IMR-90 (cell line): ENCODE data around the gene ABCG4. TPM values are rescaled to one million over a fixed set of nuclear protein-coding genes. Genes with fewer than 3 reads are reported as not detected.

Experiments used
- ATAC-seq: fragments of 200-7000 bp; cut with Tn5 transposase; 2 replicates; pipeline ENCODE4 v1.9.1; 2020; ENCODE audit warnings: low read depth, mild to moderate bottlenecking, moderate library complexity
- BruUV-seq: library from RNA; stranded (reverse); fragments of 400-500 nt; replicated peaks from 2 replicates; lab custom pipeline; 2021; lab: Mats Ljungman, UMichigan
- CTCF ChIA-PET: fragments of 300-600 bp; formaldehyde crosslinking; extraction: SDS; loops from one replicate; lab custom pipeline; 2021; ENCODE audit warnings: antibody characterized with exemption; lab: Yijun Ruan, JAX
- POLR2A ChIA-PET: fragments of 300-600 bp; sonication (Branson Sonifier 250); formaldehyde crosslinking; loops from one replicate; lab custom pipeline; 2022; ENCODE audit warnings: antibody characterized with exemption; ENCODE audit not compliant: unreplicated experiment; lab: Charles Lee
- DNase-seq: peaks from one replicate; pipeline ENCODE4 v3.0.0; 2013
- H2AFZ ChIP-seq: replicated peaks from 2 replicates; pipeline ENCODE3; 2013; ENCODE audit warnings: low read length, mild to moderate bottlenecking; ENCODE audit not compliant: poor library complexity
- H2AK5ac ChIP-seq: 2 replicates; pipeline ENCODE4 v1.6.1; 2013; ENCODE audit warnings: low read depth, low read length, inconsistent platforms
- H2AK9ac ChIP-seq: replicated peaks from 2 replicates; pipeline ENCODE3; 2013; ENCODE audit warnings: mild to moderate bottlenecking, low read depth, low read length, moderate library complexity; ENCODE audit not compliant: poor library complexity
- H2BK120ac ChIP-seq: 2 replicates; pipeline ENCODE4 v1.6.1; 2013; ENCODE audit warnings: low read depth, low read length, inconsistent platforms
- H2BK15ac ChIP-seq: 3 replicates; pipeline ENCODE4 v1.6.1; 2013; ENCODE audit warnings: low read depth, low read length, inconsistent platforms
- H2BK20ac ChIP-seq: 2 replicates; pipeline ENCODE4 v1.6.1; 2013; ENCODE audit warnings: low read depth, mild to moderate bottlenecking, inconsistent platforms, low read length, moderate library complexity
- H2BK5ac ChIP-seq: 2 replicates; pipeline ENCODE4 v1.6.1; 2013; ENCODE audit warnings: mild to moderate bottlenecking, low read depth, low read length, inconsistent platforms; ENCODE audit not compliant: poor library complexity, severe bottlenecking
- H3K14ac ChIP-seq: replicated peaks from 2 replicates; pipeline ENCODE4 v1.6.1; 2013; ENCODE audit warnings: low read depth, low read length, inconsistent platforms
- H3K18ac ChIP-seq: 2 replicates; pipeline ENCODE4 v1.6.1; 2013; ENCODE audit warnings: low read depth, low read length, control low read depth
- H3K23ac ChIP-seq: 2 replicates; pipeline ENCODE4 v1.6.1; 2013; ENCODE audit warnings: low read depth, low read length, inconsistent platforms
- H3K27ac ChIP-seq: 2 replicates; pipeline ENCODE4 v1.5.1; 2013; ENCODE audit warnings: mild to moderate bottlenecking, control low read depth, low read length; ENCODE audit not compliant: insufficient read depth
- H3K27me3 ChIP-seq: 2 replicates; pipeline ENCODE4 v1.6.1; 2013; ENCODE audit warnings: low read length; ENCODE audit not compliant: control insufficient read depth, insufficient read depth
- H3K36me3 ChIP-seq: 2 replicates; pipeline ENCODE4 v1.6.1; 2013; ENCODE audit warnings: low read length, mixed read lengths; ENCODE audit not compliant: control insufficient read depth, insufficient read depth
- H3K4ac ChIP-seq: 2 replicates; pipeline ENCODE4 v1.6.1; 2013; ENCODE audit warnings: low read depth, low read length, inconsistent platforms
- H3K4me1 ChIP-seq: 2 replicates; pipeline ENCODE4 v1.6.1; 2013; ENCODE audit warnings: low read length, mixed read lengths; ENCODE audit not compliant: control insufficient read depth, insufficient read depth
- H3K4me2 ChIP-seq: 2 replicates; pipeline ENCODE4 v1.6.1; 2013; ENCODE audit warnings: low read depth, mild to moderate bottlenecking, control low read depth, low read length, moderate library complexity
- H3K4me3 ChIP-seq: 2 replicates; pipeline ENCODE4 v1.5.1; 2013; ENCODE audit warnings: low read depth, mild to moderate bottlenecking, control low read depth, low read length, moderate library complexity; ENCODE audit not compliant: insufficient read depth
- H3K56ac ChIP-seq: 2 replicates; pipeline ENCODE4 v1.6.1; 2013; ENCODE audit warnings: low read length, inconsistent platforms; ENCODE audit not compliant: insufficient read depth; ENCODE audit errors: extremely low read depth
- H3K79me1 ChIP-seq, 2 experiments: 2 replicates each; pipeline ENCODE4 v1.6.1; 2013; ENCODE audit warnings: low read length in 2 of 2, inconsistent platforms in 1 of 2, low read depth in 1 of 2
- H3K9ac ChIP-seq: 2 replicates; pipeline ENCODE4 v1.6.1; 2013; ENCODE audit warnings: low read depth, low read length, control low read depth
- H3K9me1 ChIP-seq: 2 replicates; pipeline ENCODE4 v1.6.1; 2013; ENCODE audit warnings: low read length, inconsistent platforms; ENCODE audit not compliant: insufficient read depth
- H3K9me3 ChIP-seq: 2 replicates; pipeline ENCODE4 v1.6.1; 2013; ENCODE audit warnings: low read length; ENCODE audit not compliant: control insufficient read depth, insufficient read depth
- H4K20me1 ChIP-seq: 2 replicates; pipeline ENCODE4 v1.6.1; 2013; ENCODE audit warnings: low read length, inconsistent platforms; ENCODE audit not compliant: insufficient read depth
- H4K5ac ChIP-seq: 2 replicates; pipeline ENCODE4 v1.6.1; 2013; ENCODE audit warnings: mild to moderate bottlenecking, low read depth, low read length, control low read depth
- H4K8ac ChIP-seq, 2 experiments: 2 replicates each; pipeline ENCODE4 v1.6.1; 2013; ENCODE audit warnings: low read depth in 2 of 2, low read length in 2 of 2, control low read depth in 1 of 2, inconsistent platforms in 1 of 2
- H4K91ac ChIP-seq: 2 replicates; pipeline ENCODE4 v1.6.1; 2013; ENCODE audit warnings: low read depth, low read length, inconsistent platforms; ENCODE audit not compliant: insufficient read depth
- BHLHE40 ChIP-seq: fragments of 150-350 bp; IDR thresholded peaks from 2 replicates; pipeline ENCODE4 v1.6.1; 2016; ENCODE audit warnings: mild to moderate bottlenecking, low read depth, low read length
- CEBPB ChIP-seq: IDR thresholded peaks from 2 replicates; pipeline ENCODE4 v1.6.1; 2012; ENCODE audit warnings: low read depth, low read length, improper control_type of control experiment
- CHD1 ChIP-seq: IDR thresholded peaks from 2 replicates; pipeline ENCODE4 v1.6.1; 2012; ENCODE audit warnings: low read depth, low read length, improper control_type of control experiment
- CTCF ChIP-seq: conservative IDR thresholded peaks from 2 replicates; pipeline ENCODE4 v1.5.1; 2012; ENCODE audit warnings: mild to moderate bottlenecking, low read depth, low read length, improper control_type of control experiment
- ELK1 ChIP-seq: fragments of 150-350 bp; IDR thresholded peaks from 2 replicates; pipeline ENCODE4 v1.6.1; 2016; ENCODE audit warnings: low read depth, mild to moderate bottlenecking, low read length, moderate library complexity, borderline replicate concordance
- FOS ChIP-seq: fragments of 150-350 bp; IDR thresholded peaks from 2 replicates; pipeline ENCODE4 v1.6.1; 2016; ENCODE audit warnings: low read depth, low read length
- MAFK ChIP-seq: IDR thresholded peaks from 2 replicates; pipeline ENCODE4 v1.6.1; 2012; ENCODE audit warnings: low read depth, low read length, improper control_type of control experiment
- MAZ ChIP-seq: IDR thresholded peaks from 2 replicates; pipeline ENCODE4 v1.6.1; 2012; ENCODE audit warnings: low read depth, mild to moderate bottlenecking, low read length, improper control_type of control experiment, moderate library complexity, borderline replicate concordance
- MXI1 ChIP-seq: IDR thresholded peaks from 2 replicates; pipeline ENCODE4 v1.6.1; 2012; ENCODE audit warnings: low read depth, mild to moderate bottlenecking, low read length, moderate library complexity, borderline replicate concordance
- NFE2L2 ChIP-seq: fragments of 150-350 bp; IDR thresholded peaks from 2 replicates; pipeline ENCODE4 v1.6.1; 2016; ENCODE audit warnings: low read depth, mild to moderate bottlenecking, low read length
- POLR2A ChIP-seq: IDR thresholded peaks from 2 replicates; pipeline ENCODE4 v1.6.1; 2012; ENCODE audit warnings: mild to moderate bottlenecking, low read depth, low read length
- RAD21 ChIP-seq: IDR thresholded peaks from 2 replicates; pipeline ENCODE4 v1.6.1; 2012; ENCODE audit warnings: low read length, improper control_type of control experiment
- RCOR1 ChIP-seq: IDR thresholded peaks from 2 replicates; pipeline ENCODE4 v1.6.1; 2012; ENCODE audit warnings: mild to moderate bottlenecking, low read length, improper control_type of control experiment; ENCODE audit not compliant: insufficient replicate concordance
- RFX5 ChIP-seq: IDR thresholded peaks from 2 replicates; pipeline ENCODE4 v1.8.0; 2012; ENCODE audit warnings: low read depth, mild to moderate bottlenecking, low read length, moderate library complexity
- SMC3 ChIP-seq: fragments of 150-350 bp; IDR thresholded peaks from 2 replicates; pipeline ENCODE4 v1.6.1; 2016; ENCODE audit warnings: low read depth, mild to moderate bottlenecking, antibody characterized with exemption, low read length, moderate library complexity
- USF2 ChIP-seq: fragments of 150-350 bp; IDR thresholded peaks from 2 replicates; pipeline ENCODE4 v1.6.1; 2017; ENCODE audit warnings: mild to moderate bottlenecking, antibody characterized with exemption, low read length, low read depth
- WGBS, 2 experiments: methylation state at CpG; one replicate each; pipeline versions ENCODE4 v1.1.5 to v1.1.7; 2013; ENCODE audit warnings: missing lambda C conversion rate in 2 of 2; ENCODE audit not compliant: insufficient read length in 1 of 2; ENCODE audit errors: extremely low coverage in 2 of 2; 5-methylcytosine and 5-hydroxymethylcytosine counted together
- dilution Hi-C: fragments of 300-500 bp; cut with HindIII; formaldehyde crosslinking; loops from one replicate; pipeline ENCODE4 v1.14.3; 2018; ENCODE audit warnings: low sequenced_read_pairs; ENCODE audit not compliant: unreplicated experiment
- in situ Hi-C: fragments of 300-500 bp; cut with MboI; formaldehyde crosslinking; loops from 3 replicates; pipeline ENCODE4 v1.14.3; 2019; ENCODE audit warnings: low sequenced_read_pairs, inconsistent platforms, mixed read lengths
- intact Hi-C: fragments of 100-400 bp; cut with micrococcal nuclease; formaldehyde crosslinking; loops from 2 replicates; pipeline ENCODE4 v1.10.0; 2022
- polyA plus RNA-seq, 3 experiments: library from polyadenylated mRNA; depleted of rRNA; stranded (reverse); fragments of >200 nt; gene quantifications; 2 replicates each; pipeline ENCODE4 v1.2.3, GENCODE V29; 2012; ENCODE audit warnings: low replicate concordance in 1 of 3
- total RNA-seq: library from RNA; depleted of rRNA; stranded (reverse); fragments of >200 nt; gene quantifications from 2 replicates; pipeline ENCODE4 v1.2.3, GENCODE V29; 2012

Gene ABCG4
- total and polyA plus RNA-seq, 2 of the 4 experiments (the other 2 are of a cell fraction): under 0.01 to 0.26 TPM

GRCh38 chr11:119116235-119116594 lies 32.6 kb upstream of the ABCG4 start:
- no TSS peak for BruUV-seq
- H2BK120ac ChIP-seq: no peak overlapping the region
- in situ Hi-C loops (no loop called here), dilution Hi-C loops (no loop called here), intact Hi-C loops (no loop called here)
- H3K14ac ChIP-seq: no peak overlapping the region
- H2BK15ac ChIP-seq: no peak overlapping the region
- no peak overlapping the region for H4K5ac ChIP-seq
- no peak overlapping the region for H3K4me2 ChIP-seq
- H3K9me1 ChIP-seq: peaks cover 4% of the 10 kb centered on the region; the same call in 1 of the 2 replicates
- H2BK5ac ChIP-seq: no peak overlapping the region
- H4K8ac ChIP-seq: no peak overlapping the region
- no peak overlapping the region for H2AK9ac ChIP-seq
- ChIA-PET CTCF (no interaction called here), POLR2A (no interaction called here)
- no peak overlapping the region for H2BK20ac ChIP-seq
- no peak overlapping the region for H3K4me3 ChIP-seq
- H3K36me3 ChIP-seq: peaks cover 30% of the 10 kb centered on the region
- no peak overlapping the region for H3K23ac ChIP-seq
- TF ChIP-seq BHLHE40 (no peak), RAD21 (no peak), USF2 (no peak), MXI1 (no peak), POLR2A (no peak), RCOR1 (no peak), MAZ (no peak), SMC3 (no peak), RFX5 (no peak), CHD1 (no peak), ELK1 (no peak), MAFK (no peak), NFE2L2 (no peak), CTCF (no peak), CEBPB (no peak), FOS (no peak)
- no peak overlapping the region for H3K4ac ChIP-seq
- H3K27me3 ChIP-seq: no peaks in the 10 kb centered on the region
- H3K27ac ChIP-seq: no peak overlapping the region
- no peak overlapping the region for H2AFZ ChIP-seq
- H3K79me1 ChIP-seq: 0 out of 4 replicates have a peak, but pooled peaks cover 0 to 7% of the 10 kb centered on the region in 2 experiments
- no peaks in the 10 kb centered on the region; the same call in 1 of the 2 replicates for H3K4me1 ChIP-seq
- no peak overlapping the region for H3K18ac ChIP-seq
- no CpG with 5 or more reads among the region's 10 CpGs for WGBS, 2 experiments
- no peaks in the 10 kb centered on the region for H3K9me3 ChIP-seq
- H3K56ac ChIP-seq: no peak overlapping the region
- H4K20me1 ChIP-seq: no peaks in the 10 kb centered on the region
- no peak overlapping the region for H3K9ac ChIP-seq
- no peak for DNase-seq
- H4K91ac ChIP-seq: no peak overlapping the region
- ATAC-seq: no peak
- no peak overlapping the region for H2AK5ac ChIP-seq
